ENCODE measurements around the gene SYNPO.

- TF ChIP-seq CTCF (IDR thresholded peaks at IDR 0.05; ENCODE audit: low read length) (no peak), EZH2 (IDR thresholded peaks at IDR 0.05; ENCODE audit: borderline replicate concordance, low read length) (no peak)
These were observed 709 bp upstream of the SYNPO start for GRCh38 chr5:150639751-150640150.

Measured in OCI-LY1 (cell line).